EL (cell line): Measurements from ENCODE around the gene NAP1L1.
"Not testable (repeated sequence)": the region's sequence is repeated elsewhere in the genome, so short reads cannot be mapped to it uniquely, and the experiment has no call there.

Experiments
- DNase-seq: peaks from one replicate; pipeline ENCODE4 v3.0.0-alpha.2; 2016

The NAP1L1 gene

GRCh38 chr12:76020281-76020680 lies 64.2 kb downstream of the NAP1L1 start:
- DNase-seq: peak; percentile 81

- DNase-seq: no peak
These were observed 65.8 kb downstream of the NAP1L1 start for GRCh38 chr12:76018672-76019071.

GRCh38 chr12:76018111-76018510 lies 66.4 kb downstream of the NAP1L1 start:
- no peak for DNase-seq

- no peak for DNase-seq
These were observed 70.5 kb downstream of the NAP1L1 start for GRCh38 chr12:76014007-76014406.

- DNase-seq: no peak
These were observed 70.9 kb downstream of the NAP1L1 start for GRCh38 chr12:76013603-76014002.

GRCh38 chr12:76012644-76013043 lies 71.8 kb downstream of the NAP1L1 start:
- no peak for DNase-seq

- DNase-seq: peak; percentile 32
These were observed 73.6 kb downstream of the NAP1L1 start for GRCh38 chr12:76010732-76011458.

GRCh38 chr12:76008428-76008827 lies 76.1 kb downstream of the NAP1L1 start:
- DNase-seq: no peak

GRCh38 chr12:76007640-76008039 lies 76.8 kb downstream of the NAP1L1 start:
- DNase-seq: no peak

- DNase-seq: no peak
These were observed 78.2 kb downstream of the NAP1L1 start for GRCh38 chr12:76006028-76006925.

- DNase-seq: no peak
These were observed 81.2 kb downstream of the NAP1L1 start for GRCh38 chr12:76003355-76003638.

GRCh38 chr12:76002598-76003354 lies 81.7 kb downstream of the NAP1L1 start:
- no peak for DNase-seq

GRCh38 chr12:75998292-75999063 lies 86.0 kb downstream of the NAP1L1 start:
- DNase-seq: no peak

GRCh38 chr12:75997658-75998057 lies 86.8 kb downstream of the NAP1L1 start:
- DNase-seq: no peak

GRCh38 chr12:75996861-75997447 lies 87.5 kb downstream of the NAP1L1 start:
- no peak for DNase-seq

GRCh38 chr12:75995691-75996090 lies 88.8 kb downstream of the NAP1L1 start:
- DNase-seq: no peak

- no peak for DNase-seq
These were observed 90.3 kb downstream of the NAP1L1 start for GRCh38 chr12:75994069-75994740.

GRCh38 chr12:75991753-75992152 lies 92.7 kb downstream of the NAP1L1 start:
- DNase-seq: no peak

GRCh38 chr12:75990189-75990912 lies 94.1 kb downstream of the NAP1L1 start:
- no peak for DNase-seq

GRCh38 chr12:75987709-75988108 lies 96.8 kb downstream of the NAP1L1 start:
- DNase-seq: not testable (repeated sequence)
